MCF 10A (cell line): Measurements from ENCODE around the gene STEAP3. TPM values are rescaled to one million over a fixed set of nuclear protein-coding genes. Genes with fewer than 3 reads are reported as not detected.

Source experiments
- BruUV-seq: library from RNA; stranded (reverse); fragments of 400-500 nt; replicated peaks from 2 replicates; lab custom pipeline; 2021; lab: Mats Ljungman, UMichigan
- CTCF ChIA-PET: fragments of 300-600 bp; sonication (Branson Sonifier 250); formaldehyde crosslinking; extraction: SDS; loops from one replicate; lab custom pipeline; 2021; ENCODE audit warnings: antibody characterized with exemption, inconsistent platforms; lab: Yijun Ruan, JAX
- POLR2A ChIA-PET: fragments of 300-600, 350-650 bp; sonication (Branson Sonifier 250); formaldehyde crosslinking; extraction: SDS; loops from one replicate; lab custom pipeline; 2020; ENCODE audit warnings: antibody characterized with exemption, inconsistent platforms; lab: Yijun Ruan, JAX
- DNase-seq: peaks from one replicate; pipeline ENCODE4 v3.0.0-alpha.2; 2018; ENCODE audit not compliant: unreplicated experiment
- H3K27ac Mint-ChIP-seq: one replicate; pipeline ENCODE4 v1.8.0; 2022; ENCODE audit warnings: mild to moderate bottlenecking, low read depth, mixed read lengths; ENCODE audit not compliant: unreplicated experiment
- H3K27me3 Mint-ChIP-seq: one replicate; pipeline ENCODE4 v1.8.0; 2022; ENCODE audit warnings: mixed read lengths; ENCODE audit not compliant: insufficient read depth, unreplicated experiment
- H3K36me3 Mint-ChIP-seq: one replicate; pipeline ENCODE4 v1.8.0; 2022; ENCODE audit warnings: mild to moderate bottlenecking, moderate library complexity, mixed read lengths; ENCODE audit not compliant: insufficient read depth, unreplicated experiment
- H3K4me1 Mint-ChIP-seq: one replicate; pipeline ENCODE4 v1.8.0; 2022; ENCODE audit warnings: mixed read lengths; ENCODE audit not compliant: insufficient read depth, unreplicated experiment
- H3K4me3 Mint-ChIP-seq: one replicate; pipeline ENCODE4 v1.8.0; 2022; ENCODE audit warnings: mild to moderate bottlenecking, moderate library complexity, mixed read lengths; ENCODE audit not compliant: unreplicated experiment
- H3K9me3 Mint-ChIP-seq: one replicate; pipeline ENCODE4 v1.8.0; 2022; ENCODE audit warnings: mixed read lengths; ENCODE audit not compliant: unreplicated experiment
- intact Hi-C: fragments of 100-400 bp; cut with micrococcal nuclease; formaldehyde crosslinking; loops from 2 replicates; pipeline ENCODE4 v1.14.1; 2022
- total RNA-seq: library from RNA; stranded (reverse); gene quantifications from 2 replicates; pipeline ENCODE4 v1.2.3, GENCODE V29; 2022
- TF ChIP-seq, protein P1 (sequence below): fragments of 200-600 bp; IDR thresholded peaks from one replicate; pipeline ENCODE4 v1.8.0; 2022; ENCODE audit warnings: antibody characterized with exemption, mild to moderate bottlenecking; ENCODE audit not compliant: unreplicated experiment

The STEAP3 gene
- total RNA-seq, 1 experiment from 2014 or later, result 25.0 TPM

DNA sequence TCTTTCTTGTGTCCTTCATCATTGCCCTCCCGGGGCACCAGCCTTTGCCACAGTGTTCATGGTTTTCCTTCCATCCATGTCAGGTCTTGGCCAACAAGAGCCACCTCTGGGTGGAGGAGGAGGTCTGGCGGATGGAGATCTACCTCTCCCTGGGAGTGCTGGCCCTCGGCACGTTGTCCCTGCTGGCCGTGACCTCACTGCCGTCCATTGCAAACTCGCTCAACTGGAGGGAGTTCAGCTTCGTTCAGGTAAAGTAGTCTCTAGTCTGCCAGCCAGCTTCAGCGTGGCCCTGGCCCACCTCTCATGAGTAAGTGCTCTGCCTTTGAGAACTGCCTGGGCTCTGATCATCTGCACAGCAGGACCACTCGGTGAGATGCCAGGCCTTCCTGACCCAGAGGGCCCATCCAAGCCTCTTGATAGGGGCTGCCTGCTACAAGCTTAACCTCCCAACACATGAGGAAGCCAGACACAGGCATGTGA, 31.0 kb downstream of the STEAP3 start:
- Mint-ChIP-seq H3K4me3 (no peak overlapping the region), H3K36me3 (peaks cover 49% of the 10 kb centered on the region), H3K9me3 (no peaks in the 10 kb centered on the region), H3K27ac (peak overlapping the region; percentile 27), H3K4me1 (peaks cover 28% of the 10 kb centered on the region), H3K27me3 (no peaks in the 10 kb centered on the region)
- TF ChIP-seq, protein P1, sequence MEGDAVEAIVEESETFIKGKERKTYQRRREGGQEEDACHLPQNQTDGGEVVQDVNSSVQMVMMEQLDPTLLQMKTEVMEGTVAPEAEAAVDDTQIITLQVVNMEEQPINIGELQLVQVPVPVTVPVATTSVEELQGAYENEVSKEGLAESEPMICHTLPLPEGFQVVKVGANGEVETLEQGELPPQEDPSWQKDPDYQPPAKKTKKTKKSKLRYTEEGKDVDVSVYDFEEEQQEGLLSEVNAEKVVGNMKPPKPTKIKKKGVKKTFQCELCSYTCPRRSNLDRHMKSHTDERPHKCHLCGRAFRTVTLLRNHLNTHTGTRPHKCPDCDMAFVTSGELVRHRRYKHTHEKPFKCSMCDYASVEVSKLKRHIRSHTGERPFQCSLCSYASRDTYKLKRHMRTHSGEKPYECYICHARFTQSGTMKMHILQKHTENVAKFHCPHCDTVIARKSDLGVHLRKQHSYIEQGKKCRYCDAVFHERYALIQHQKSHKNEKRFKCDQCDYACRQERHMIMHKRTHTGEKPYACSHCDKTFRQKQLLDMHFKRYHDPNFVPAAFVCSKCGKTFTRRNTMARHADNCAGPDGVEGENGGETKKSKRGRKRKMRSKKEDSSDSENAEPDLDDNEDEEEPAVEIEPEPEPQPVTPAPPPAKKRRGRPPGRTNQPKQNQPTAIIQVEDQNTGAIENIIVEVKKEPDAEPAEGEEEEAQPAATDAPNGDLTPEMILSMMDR, result no peak
- CTCF ChIA-PET, result interaction anchor here (0.6 to 2.5 kb wide), 7 partner anchors 10 to 372 kb away, joined by 3 to 10 read pairs (median 4); no protein-coding TSS in a partner anchor
- no peak for DNase-seq
- POLR2A ChIA-PET, result interaction anchor here (1.3 to 3.1 kb wide), 2 partner anchors 21 to 112 kb away, joined by 3 to 10 read pairs; partner anchors contain the start of genes C2orf76 and DBI
- intact Hi-C loops, result no loop called here
- no TSS peak for BruUV-seq

DNA sequence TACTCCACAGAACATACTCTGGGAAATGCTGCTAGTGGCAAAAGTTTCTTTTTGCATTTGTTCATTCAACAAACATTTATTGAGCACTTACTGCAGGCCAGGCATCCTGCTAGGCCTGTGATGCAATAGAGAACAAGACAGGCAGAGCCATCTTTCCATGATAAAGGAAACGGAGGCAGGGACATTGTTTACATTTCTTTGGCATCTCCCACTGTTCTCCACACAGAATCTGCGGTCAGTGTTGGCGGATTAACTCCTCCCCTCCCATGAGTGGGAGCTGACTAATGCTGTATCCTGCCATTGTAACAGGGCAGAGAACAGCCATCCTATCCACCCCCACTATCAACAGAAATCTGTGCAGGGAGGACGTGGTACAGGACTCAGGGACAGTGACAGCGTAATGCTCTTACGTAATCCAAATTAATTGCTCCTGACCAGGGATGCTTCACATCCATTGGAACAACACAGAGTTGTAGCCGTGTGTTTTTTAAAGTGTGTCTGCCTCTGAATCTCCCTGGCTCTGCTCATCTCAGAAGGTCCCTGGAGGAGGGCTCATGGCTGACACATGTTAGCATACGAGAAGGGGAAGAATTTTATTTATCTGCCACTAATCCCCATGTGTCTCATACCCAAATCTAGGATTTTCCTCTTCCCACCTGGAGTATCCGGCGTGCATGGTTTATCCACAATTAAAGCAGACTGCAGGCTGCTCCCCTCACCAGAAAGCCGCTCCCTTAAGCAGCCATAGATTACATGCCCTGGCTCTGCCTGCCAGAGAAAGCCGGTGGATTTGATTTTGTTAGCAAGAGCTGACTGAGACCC, 32.3 kb downstream of the STEAP3 start:
- CTCF ChIA-PET, result interaction anchor here (0.5 to 1.7 kb wide), 5 partner anchors 8 to 526 kb away, joined by 3 to 4 read pairs (median 3); no protein-coding TSS in a partner anchor
- TF ChIP-seq, protein P1, result no peak
- Mint-ChIP-seq H3K36me3 (peaks cover 55% of the 10 kb centered on the region), H3K27me3 (no peaks in the 10 kb centered on the region), H3K9me3 (no peaks in the 10 kb centered on the region), H3K27ac (peak overlapping the region; percentile 54), H3K4me3 (no peak overlapping the region), H3K4me1 (peaks cover 28% of the 10 kb centered on the region)
- BruUV-seq, result no TSS peak
- peak; percentile 96 for DNase-seq
- intact Hi-C loops, result no loop called here
- POLR2A ChIA-PET, result interaction anchor here (0.6 to 1.4 kb wide), 8 partner anchors 12 to 1196 kb away, joined by 3 to 6 read pairs (median 3); no protein-coding TSS in a partner anchor

DNA sequence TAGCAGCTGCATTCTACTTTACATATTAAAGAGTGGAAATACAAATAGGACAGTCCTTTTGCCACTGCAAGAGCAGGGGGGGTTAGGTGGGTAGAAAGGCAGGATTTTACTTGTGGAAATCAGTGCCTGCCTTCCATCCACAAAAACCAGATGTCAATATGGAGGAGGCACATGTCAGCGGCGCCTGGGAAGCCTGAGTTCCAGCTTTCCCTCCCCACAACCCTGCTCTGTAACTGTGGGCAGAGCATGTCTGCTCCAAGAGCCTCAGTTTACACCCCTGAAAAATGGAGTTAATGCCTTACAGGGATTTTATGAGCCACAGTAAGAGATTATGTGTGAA, 32.9 kb downstream of the STEAP3 start:
- intact Hi-C loops, result no loop called here
- H3K36me3 Mint-ChIP-seq, result peaks cover 55% of the 10 kb centered on the region
- ChIA-PET CTCF (interaction anchor here (1.4 to 1.7 kb wide), 3 partner anchors 8 to 375 kb away, joined by 4 to 5 read pairs (median 4); no protein-coding TSS in a partner anchor), POLR2A (interaction anchor here (1.2 kb wide), 1 partner anchor 15 kb away, joined by 3 read pairs; no protein-coding TSS in a partner anchor)
- TF ChIP-seq, protein P1, result no peak
- DNase-seq, result no peak
- H3K9me3 Mint-ChIP-seq, result no peaks in the 10 kb centered on the region
- peak overlapping the region; percentile 54 for H3K27ac Mint-ChIP-seq
- no peak overlapping the region for H3K4me3 Mint-ChIP-seq
- H3K27me3 Mint-ChIP-seq, result no peaks in the 10 kb centered on the region
- BruUV-seq, result no TSS peak
- H3K4me1 Mint-ChIP-seq, result peaks cover 26% of the 10 kb centered on the region

DNA sequence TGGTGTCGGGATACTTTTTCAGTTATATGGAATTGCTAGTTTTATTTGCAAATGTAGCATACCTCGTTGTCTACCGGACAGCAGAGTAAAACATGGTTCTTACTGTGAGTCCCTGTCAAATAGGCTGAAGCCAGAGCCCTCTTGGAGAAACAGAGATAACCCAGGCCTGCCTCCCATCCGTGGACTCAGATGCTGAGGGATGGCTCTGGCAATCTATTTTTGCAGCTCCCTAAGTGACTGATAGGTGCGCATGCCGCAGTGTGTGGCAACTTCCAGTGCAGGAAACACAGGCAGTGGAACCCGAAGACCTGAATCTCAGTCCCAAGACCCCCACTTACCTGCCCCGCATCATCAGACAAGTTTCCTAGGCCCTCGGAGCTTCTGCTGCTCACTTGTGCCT, 33.6 kb downstream of the STEAP3 start:
- peaks cover 20% of the 10 kb centered on the region for H3K4me1 Mint-ChIP-seq
- intact Hi-C loops, result no loop called here
- no peak for DNase-seq
- TF ChIP-seq, protein P1, result no peak
- H3K4me3 Mint-ChIP-seq, result no peak overlapping the region
- POLR2A ChIA-PET, result no interaction called here
- no peaks in the 10 kb centered on the region for H3K9me3 Mint-ChIP-seq
- no peaks in the 10 kb centered on the region for H3K27me3 Mint-ChIP-seq
- H3K27ac Mint-ChIP-seq, result no peak overlapping the region
- CTCF ChIA-PET, result interaction anchor here (0.6 to 1.5 kb wide), 3 partner anchors 7 to 376 kb away, joined by 3 to 5 read pairs (median 4); no protein-coding TSS in a partner anchor
- BruUV-seq, result no TSS peak
- H3K36me3 Mint-ChIP-seq, result peaks cover 55% of the 10 kb centered on the region
